NCI-H1105 treated with DMSO at 0.1 percent for 48 hours (cell line): ENCODE data around the gene EFNA3.

Experiments
- DNase-seq: peaks from one replicate; lab custom pipeline; 2025; lab: John Stamatoyannopoulos, UW

Gene EFNA3

DNA sequence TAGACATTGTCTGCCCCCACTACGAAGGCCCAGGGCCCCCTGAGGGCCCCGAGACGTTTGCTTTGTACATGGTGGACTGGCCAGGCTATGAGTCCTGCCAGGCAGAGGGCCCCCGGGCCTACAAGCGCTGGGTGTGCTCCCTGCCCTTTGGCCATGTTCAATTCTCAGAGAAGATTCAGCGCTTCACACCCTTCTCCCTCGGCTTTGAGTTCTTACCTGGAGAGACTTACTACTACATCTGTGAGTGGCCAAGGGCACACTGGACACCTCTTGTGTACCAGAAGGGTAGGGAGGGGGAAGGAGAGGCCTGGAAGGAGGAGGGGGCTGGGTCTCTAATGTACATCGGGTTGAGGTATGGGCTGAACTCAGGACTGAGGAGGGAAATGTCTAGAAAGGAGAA lies 11.9 kb upstream of the EFNA3 start:
- DNase-seq = no peak

DNA sequence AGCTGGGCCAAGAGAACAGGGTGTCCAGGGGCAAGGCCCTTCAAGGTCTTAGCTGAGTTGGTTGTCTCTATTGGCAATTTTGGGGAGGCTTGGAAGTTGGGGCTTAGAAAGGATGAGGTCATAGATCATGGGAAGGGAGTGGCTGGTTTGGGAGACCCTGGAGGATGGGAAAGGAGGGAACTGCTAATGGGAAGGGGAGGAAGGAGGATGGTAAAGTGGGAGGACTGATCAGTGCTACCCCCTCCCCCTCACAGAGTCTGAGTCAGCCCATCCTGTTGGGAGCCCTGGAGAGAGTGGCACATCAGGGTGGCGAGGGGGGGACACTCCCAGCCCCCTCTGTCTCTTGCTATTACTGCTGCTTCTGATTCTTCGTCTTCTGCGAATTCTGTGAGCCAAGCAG lies 10.0 kb upstream of the EFNA3 start:
- DNase-seq = no peak

GRCh38 chr1:155069551-155070157 lies 9.0 kb upstream of the EFNA3 start:
- peak; percentile 63 for DNase-seq

- DNase-seq = peak; percentile 63
Observed at GRCh38 chr1:155070158-155070621, 8.4 kb upstream of the EFNA3 start.

DNA sequence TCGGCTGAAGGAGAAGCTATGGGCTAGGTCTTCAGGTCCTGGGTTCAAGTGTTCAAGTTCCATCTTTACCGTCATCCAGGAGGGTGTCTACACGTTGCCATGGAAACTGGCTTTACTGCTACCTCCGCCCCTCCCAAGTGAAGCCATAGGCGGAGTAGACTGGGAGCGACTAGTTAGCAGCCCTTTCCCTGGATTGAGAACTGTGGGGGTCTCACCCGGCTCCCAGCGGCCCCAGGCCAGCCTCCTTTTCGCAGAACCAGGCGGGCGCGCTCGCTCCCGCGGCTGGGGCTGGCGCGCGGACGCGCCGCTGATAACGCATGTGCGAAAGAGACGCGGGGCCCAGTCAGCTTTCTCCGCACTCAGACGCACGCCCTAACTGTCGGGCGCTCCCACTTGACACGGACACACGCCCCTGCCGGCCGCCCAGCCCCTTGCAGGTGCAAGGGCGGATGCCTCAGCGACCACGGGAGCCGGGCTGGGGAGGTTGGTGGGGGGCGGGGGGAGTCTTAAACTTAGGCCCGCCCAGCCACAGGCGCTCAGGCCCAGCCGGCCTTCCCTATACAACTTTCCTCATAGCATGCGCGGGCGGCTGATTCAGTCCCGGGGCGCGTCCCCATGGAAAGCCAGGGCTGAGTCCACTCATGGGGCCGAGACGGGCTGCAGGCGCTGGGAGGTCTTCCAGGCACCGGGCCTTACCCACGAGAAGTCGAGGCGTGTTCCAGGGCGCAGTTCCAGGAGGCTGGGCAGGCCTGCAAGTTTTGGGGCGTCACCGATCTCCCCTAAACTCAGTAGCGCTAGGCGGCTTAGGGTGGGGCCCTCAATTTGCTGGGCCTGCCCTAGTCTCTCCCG lies 7.7 kb upstream of the EFNA3 start:
- peak; percentile 76 for DNase-seq

- DNase-seq = no peak
Observed at GRCh38 chr1:155071701-155072100, 6.9 kb upstream of the EFNA3 start.

DNA sequence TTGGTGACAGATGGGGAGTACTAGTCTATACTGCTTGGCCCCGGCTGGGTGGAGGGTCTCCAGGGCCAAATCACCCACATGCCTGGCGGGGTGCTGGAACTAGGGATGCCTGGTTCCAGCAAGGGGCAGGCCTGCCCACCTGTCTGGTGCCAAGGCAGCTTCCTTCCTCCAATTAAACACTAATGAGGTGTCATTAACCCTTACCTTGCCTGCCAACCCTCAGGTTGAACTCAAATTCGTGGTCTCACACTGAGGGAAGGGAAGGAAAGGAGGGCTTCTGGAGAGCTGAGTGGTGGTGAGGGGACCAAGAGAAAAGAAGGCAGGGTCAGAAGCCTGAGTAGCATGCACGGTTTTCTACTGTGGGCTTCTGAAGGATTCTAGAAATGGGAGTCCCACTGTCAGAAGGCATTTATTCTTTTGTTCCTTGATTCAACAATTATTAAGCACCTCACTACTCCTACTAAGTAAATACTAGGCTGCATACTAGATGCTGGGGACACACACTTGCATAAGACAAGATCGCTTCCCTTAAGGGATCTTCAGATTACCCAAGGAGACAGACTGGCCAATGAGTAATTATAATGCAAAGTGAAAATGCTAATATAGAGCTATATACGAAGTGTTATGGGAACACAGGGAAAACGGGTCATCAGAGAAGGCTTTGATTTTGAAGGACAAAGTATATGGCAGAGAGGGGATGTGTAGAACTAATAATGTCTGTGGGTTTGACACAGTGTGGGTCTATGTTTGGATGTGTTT lies 5.9 kb upstream of the EFNA3 start:
- no peak for DNase-seq

DNA sequence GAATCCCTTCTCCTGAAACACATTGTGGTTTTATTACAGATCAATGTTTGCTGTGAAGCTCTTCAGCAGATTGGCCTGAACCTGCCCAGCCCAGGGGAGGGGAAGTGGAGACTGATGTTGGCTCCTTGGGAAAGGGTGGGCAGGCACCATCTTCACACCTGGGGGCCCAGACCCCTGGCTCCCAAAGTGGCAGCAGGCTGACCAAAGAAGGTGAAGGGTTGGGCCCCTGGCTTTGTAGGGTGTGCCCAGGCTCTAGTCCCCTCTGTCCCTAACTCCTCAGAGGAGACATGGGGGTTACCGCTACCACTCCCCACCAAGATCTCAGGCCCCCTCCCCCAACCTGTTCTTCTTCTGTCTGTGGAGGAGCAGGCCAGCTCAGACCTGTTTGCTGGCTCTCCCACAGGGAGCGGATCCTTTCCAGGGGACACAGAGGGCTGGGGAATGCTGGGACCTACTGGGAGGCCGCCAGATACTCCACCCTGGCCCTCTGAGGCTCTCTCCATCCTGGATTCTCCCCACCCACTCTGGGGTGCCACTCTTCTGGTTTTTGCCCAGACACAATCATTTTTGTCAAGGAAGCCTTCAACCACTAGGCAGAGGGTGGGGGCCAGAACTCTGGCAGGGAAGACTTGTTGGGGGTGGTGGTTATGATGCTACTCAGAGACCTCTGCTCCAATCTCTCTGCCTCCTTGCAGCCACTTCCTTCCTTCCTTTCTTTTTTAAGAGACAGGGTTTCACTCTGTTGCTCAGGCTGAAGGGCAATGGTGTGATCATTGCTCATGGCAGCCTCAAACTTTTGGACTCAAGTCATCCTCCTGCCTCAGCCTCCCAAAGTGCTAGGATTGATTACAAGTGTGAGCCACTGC lies 5.0 kb upstream of the EFNA3 start:
- DNase-seq = no peak

GRCh38 chr1:155075535-155075934 lies 3.1 kb upstream of the EFNA3 start:
- DNase-seq = no peak

DNA sequence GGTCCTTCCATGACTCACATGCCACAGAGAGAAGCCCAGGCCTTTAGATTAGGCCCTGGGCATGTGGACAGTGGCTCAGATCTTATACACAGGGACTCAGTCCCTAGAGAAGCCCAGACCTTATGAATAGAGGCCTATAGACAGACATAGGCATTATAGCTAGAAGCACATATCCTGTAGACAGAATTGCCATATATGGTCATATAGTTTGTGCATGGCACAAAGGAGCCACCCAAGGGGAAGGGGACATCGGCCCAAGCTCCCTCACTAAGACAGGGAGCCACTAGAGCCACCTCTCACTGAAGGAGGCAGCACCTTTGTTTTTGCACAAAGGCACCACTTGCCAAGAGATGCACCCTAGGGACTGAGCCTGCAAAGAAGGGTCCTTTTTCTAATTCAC lies 2.3 kb upstream of the EFNA3 start:
- DNase-seq = no peak

- no peak for DNase-seq
Observed at GRCh38 chr1:155077346-155077745, 1.3 kb upstream of the EFNA3 start.

DNA sequence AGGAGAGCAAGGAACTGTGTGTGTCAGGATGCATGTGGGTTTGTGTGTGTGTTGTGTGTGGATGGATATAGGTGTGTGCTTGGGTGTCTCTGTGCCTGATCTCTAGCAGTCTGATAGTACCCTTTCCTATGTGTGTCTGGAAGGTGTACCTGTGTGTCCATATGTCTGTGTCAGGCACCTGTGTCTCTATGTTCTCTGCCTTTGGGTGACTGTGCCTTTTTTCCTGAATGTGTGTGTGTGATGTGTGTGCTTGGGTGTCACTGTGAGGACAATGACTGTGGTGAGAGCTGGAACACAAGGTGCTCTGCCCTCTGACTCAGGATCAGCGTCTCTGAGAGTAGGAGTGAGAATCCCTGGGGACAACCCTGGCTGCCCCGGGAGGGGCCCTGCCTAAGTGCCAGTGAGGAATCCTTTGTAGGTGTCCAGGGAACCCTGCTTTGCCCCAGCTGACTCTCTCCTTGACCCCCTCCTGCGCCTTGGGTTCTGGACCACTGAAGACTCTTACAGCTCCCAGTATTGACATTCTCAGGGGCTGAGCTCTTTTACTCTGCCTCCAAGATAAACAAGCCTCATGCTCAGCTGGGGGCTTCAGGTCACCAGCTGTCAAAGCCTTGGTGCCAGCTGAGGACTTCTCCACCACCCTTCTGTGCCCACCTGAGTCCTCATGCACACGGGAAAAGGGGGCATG lies 735 bp upstream of the EFNA3 start:
- DNase-seq = no peak

- DNase-seq = no peak
Observed at GRCh38 chr1:155079210-155079486, 511 bp downstream of the EFNA3 start.

GRCh38 chr1:155079487-155080311 lies 1.1 kb downstream of the EFNA3 start:
- peak; percentile 31 for DNase-seq

DNA sequence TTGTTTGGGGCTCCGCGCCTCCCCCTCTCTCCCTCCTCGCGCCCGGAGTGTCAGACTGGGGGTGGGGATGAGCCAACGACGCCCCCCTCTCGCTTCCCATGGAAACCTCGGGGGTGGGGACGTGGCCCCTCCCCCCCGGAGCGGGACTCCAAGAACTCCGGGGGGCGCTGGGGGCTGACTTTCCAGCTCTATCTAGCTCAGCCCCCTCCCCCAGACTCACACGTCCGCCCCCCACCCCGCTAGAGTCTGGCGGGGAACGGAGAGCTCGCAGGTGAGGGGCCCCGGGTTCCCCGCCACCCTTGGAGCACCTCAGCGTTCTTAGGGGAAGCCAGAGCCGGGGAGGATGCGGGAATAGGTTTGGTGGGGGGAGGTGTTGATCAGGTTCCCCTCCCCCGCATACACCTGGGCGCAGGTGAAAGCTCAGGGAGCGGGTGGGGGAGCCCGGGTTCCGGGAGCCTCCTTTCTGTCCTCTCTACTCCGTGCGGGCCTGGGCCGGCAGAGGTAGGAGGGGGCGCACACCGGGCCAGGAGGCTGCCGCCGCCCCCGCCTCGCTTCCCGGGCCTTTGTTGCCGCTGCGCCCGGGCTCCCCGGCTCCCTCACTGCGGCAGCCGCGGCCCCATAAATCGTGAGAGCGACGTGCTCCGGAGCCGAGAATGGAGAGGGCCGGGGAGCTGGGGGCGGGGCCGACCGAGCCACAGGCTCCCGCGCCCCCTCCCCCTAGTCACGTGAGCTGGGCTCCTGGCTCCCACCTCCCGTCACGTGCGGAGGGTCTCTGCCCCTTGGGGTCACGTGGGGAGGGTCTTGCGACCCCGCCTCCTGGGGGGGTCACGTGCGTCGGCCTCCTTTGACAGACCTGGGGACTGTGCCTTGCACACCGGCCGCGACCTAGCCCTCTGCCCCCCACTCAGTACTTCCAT lies 1.9 kb downstream of the EFNA3 start:
- peak; percentile 93 for DNase-seq

DNA sequence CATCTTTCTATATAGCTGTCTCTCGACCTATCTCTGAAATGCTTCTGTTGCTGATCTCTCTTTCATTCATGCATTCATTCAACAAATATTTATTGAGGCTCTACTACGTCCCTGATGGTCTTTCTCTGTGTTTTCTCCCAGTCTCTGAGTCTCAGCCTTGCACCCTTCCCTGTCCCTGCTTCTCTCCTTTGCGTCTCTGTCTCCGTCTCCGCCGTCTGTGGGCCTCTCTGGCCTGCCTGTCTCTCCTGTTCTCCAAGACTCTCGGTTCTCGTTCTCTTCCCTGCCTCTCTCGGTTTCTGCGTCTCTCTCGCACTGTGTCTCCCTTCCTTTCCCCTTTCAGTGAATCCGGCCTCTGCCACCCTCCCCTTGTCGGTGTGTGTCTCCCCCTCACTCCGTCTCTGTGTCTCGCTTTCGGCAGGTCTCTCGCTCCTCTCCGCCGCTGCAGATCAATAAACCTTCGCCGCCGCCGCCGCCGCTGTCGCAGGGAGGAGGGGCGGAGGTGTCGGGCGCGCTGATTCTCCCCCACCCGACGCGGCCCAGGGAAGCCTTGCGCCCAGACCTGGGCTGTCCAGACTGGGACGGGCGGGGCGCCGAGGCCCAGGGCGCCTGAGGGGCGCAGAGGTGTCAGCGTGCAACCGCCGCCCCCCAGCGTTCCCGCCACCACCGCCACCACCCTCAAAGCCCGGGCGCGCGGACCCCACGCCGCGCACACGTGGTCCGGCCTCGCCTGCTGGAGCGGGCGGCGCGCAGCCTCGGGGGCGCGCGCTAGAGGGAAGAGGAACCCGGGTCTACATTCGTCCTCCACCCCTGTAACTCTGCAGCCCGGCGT lies 3.0 kb downstream of the EFNA3 start:
- no peak for DNase-seq

DNA sequence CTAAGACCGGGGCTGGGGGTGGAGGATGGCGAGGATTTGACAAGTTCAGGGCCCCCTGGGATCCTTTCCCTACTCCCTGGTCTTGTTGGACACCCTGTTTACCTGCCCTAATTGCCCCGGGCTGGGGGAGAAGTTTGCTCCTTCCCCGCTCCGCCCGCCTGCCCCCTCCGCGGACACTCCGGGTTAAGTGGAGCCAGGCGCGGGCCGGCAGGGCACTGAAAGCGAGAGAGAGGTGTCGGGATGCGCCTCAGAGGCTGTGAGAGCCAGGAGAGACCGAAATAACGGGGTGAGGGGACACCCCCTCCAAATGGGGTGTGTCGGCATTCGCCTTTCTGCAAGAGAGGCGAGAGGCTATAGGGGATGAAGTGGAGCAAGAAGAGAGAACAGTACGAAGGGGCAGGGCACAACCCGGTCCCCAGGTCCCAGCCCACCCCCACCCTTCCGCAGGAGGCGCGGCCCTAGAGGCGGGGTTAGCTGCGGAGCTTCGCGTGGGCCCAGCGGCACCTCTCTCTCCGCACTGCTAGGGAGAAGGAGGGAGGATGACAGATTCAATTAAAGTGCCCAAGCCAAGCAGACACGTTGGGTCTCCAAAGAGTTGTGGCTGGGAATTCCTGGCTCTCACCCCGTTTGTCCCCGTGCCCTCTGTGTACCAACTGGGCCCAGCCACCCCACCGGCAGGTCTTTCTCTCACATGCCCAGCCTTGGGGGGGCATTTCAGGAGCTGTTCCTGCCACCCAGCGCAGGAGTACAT lies 3.8 kb downstream of the EFNA3 start:
- DNase-seq = peak; percentile 19

DNA sequence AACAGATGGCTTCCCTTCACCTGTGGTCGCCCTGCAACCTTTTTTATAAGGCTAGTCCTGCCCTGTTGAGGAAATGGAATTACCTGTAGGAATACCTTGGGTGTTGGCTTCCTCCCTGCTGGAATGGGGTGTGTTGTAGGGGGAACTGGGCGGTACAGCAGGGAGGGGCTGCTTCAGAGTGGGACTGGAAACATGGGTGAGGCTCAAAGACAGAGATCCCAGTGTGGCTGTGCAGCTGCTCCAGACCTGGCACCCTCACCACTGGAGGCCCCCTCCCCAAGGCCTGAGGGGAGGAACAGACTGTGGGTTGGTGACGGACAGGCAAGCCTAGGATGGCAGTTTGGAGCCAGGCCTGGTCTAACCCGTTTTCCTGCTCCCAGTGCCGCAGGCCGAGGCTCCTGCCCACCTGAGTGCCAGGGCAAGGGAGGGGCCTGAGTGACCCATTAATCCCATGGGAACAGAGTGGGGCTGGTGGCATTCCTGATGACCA lies 4.5 kb downstream of the EFNA3 start:
- no peak for DNase-seq
